ENCODE measurements around the gene FYN.

GRCh38 chr6:111832833-111833418 lies 40.3 kb downstream of the FYN start:
- TF ChIP-seq POLR2A (IDR thresholded peaks at IDR 0.05; ENCODE audit: extremely low read depth, insufficient read length): no peak
- TF ChIP-seq, protein P1, sequence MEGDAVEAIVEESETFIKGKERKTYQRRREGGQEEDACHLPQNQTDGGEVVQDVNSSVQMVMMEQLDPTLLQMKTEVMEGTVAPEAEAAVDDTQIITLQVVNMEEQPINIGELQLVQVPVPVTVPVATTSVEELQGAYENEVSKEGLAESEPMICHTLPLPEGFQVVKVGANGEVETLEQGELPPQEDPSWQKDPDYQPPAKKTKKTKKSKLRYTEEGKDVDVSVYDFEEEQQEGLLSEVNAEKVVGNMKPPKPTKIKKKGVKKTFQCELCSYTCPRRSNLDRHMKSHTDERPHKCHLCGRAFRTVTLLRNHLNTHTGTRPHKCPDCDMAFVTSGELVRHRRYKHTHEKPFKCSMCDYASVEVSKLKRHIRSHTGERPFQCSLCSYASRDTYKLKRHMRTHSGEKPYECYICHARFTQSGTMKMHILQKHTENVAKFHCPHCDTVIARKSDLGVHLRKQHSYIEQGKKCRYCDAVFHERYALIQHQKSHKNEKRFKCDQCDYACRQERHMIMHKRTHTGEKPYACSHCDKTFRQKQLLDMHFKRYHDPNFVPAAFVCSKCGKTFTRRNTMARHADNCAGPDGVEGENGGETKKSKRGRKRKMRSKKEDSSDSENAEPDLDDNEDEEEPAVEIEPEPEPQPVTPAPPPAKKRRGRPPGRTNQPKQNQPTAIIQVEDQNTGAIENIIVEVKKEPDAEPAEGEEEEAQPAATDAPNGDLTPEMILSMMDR (IDR thresholded peaks at IDR 0.05; ENCODE audit: low read depth, low read length): no peak
